ENCODE results near the gene SLC38A11.

SLC38A11 gene

DNA sequence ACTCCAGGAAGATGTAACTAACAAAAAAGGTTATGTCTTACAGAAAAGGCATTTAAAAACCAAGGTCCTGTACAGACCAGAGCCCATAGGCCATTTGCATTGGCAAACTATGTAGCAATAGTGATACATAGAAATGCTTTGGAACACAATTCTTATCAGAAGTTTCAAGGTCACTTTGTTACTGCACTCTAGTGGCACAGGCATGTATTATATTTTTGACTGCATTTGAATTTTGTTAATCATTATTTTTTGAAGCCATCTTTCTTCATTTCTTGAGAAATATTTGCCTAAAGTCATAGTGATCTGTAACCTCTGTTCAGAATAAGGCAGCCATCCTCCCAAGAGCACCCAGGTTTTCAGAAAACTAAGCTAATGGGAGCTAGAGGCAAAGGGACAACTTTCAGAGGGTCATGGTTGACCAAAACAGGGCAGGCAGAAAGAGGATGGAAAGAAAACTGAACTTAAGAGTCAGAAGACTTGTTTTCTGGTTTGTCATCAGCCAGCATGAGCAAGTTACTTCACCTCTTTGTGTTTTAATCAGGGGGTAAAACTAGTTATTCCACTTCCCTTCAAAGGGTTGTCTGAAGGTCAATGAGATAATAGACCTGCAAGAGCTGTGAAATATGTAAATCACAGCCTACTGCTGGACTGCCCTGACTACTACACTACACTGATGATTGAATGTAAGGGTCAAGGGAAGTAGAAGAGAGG, 41.5 kb downstream of the SLC38A11 start:
- no peak for DNase-seq

DNA sequence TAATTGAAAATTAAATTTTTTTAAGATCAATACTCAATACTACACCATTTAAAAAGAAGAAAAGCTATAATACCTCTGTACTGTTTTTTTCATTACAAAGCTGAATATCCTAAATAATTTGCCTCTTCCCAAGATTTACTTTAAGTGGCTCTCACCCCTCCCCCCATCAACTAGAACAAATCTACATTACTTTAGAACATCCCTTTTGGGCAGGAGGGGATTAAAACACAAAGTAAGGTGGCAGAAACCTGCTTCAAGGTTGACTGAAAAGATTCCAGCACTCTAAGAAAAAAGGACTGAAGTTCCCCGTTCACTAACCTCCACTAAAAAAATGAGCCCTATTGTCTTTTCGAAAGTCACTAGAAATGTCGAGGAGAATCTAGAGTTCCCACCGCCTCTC, 42.3 kb downstream of the SLC38A11 start:
- DNase-seq: no peak

DNA sequence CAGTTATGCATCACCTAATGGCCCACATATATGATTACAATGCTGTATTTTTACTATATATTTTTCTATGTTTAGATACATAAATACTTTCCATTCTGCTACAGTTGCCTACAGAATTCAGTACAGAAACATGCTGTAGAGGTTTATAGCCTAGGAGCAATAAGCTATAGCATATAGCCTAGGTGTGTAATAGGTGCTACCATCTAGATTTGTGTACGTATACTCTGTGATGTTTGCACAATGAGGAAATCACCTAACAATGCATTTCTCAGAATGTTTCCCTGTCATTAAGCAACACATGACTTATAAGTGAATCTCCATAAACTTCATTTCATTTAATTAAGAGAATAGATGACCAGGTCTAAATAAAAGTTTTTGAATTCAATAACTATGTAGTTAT, 43.5 kb downstream of the SLC38A11 start:
- DNase-seq: no peak

DNA sequence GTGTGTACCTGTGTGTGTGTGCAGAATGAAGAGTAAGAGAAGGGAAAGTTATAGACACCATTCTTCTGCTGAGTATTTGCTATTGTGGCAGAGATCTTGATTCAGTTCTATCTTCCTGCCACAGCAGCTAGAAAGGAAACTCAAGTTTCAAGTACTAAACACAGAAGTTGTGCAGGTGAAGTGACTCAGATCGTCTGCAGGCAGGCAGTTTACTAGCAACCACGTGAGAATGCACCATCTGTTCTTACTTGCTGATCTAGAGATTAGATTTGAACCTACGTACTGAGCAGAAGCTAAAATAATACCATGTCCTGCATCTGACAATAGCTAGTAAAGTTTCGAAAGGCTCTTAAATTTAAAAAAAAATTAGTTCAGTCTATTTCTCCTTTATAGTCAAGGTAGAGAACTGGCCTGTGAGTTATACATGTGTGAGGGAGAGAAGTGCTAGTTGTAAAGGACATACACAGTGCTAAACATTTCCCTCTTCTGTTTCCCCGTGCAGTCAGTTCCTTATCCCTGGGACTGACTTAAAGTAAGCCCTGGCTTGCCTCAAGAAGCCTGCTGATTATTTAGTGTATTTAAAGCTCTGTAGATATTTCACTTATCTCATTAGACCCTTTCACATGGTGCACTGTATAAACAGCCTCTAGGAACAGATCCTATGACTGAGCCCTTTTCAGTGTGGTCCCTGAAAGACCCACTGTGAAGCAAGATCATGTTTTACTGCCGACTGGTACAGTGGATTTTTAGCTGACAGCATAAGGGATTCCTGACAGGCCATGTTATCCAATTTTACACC, 45.0 kb downstream of the SLC38A11 start:
- no peak for DNase-seq

DNA sequence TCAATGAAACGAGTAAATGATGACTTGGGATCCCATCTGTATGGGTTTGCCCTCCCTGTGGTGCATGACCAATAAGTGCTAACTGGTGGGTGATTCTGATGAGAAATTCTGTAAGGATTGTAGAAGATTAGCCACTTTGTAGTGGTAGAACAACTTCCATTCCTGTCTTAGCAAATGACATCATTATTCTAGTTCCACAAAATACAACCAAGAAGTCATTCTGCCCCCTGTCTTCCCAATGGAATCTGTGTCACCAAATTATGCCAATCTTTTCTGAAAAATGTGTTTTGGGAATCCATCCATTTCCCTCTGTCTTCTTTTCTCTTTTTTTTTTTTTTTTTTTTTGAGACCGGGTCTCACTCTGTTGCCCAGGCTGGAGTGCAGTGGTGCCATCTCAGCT, 48.4 kb downstream of the SLC38A11 start:
- no peak for DNase-seq

DNA sequence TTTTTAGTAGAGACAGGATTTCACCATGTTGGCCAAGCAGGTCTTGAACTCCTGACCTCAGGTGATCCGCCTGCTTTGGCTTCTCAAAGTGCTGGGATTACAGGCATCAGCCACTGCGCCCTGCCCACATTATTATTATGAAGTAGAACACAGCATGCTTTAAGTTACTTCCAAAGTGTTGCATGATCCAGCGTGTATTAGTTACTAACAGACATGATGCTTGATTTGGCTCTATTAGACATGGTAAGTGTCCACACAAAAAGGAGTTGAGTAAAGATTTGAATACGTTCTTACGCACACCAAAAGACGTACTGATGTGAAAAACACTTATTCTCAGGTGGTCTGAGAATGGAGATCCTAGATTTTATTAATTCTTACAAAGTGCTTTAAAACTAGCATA, 50.0 kb downstream of the SLC38A11 start:
- no peak for DNase-seq

DNA sequence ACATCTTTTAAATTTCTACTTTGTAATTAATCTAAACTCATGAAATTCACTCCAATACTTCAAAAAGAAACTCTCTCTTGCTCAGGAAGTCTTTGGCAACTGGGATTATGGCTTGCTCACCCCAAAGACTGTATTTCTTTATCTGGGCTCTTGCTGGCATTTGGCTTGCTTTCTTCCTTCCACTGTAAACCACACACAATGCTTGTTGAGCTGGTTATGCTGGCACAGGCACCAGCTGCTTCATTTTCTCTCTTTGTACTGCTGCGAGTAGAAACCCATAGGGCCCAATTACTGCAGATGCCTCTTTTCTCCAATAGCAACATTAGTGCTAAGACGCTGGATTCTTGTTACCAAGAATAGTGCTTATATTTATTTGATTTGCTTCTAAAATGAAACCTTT, 51.4 kb downstream of the SLC38A11 start:
- no peak for DNase-seq

DNA sequence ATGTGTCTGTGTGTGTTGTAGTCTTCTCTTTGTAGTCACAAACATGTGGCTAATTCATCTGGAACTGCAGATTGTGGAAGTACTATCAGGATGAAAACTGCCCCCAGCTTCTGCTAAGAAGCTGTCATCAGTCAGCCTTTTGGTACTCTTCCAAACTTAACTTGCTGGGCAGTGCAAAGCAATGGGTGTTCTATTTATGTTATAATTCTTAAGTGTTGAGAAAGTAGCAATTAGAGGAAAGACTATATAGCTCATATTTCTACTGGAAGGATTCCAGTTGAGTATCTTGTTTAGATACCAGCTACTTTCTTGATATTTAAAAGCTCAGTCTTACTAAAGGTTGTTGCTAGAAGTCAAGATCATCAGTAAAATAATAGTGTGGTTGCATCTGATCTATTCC, 52.1 kb downstream of the SLC38A11 start:
- DNase-seq: no peak

DNA sequence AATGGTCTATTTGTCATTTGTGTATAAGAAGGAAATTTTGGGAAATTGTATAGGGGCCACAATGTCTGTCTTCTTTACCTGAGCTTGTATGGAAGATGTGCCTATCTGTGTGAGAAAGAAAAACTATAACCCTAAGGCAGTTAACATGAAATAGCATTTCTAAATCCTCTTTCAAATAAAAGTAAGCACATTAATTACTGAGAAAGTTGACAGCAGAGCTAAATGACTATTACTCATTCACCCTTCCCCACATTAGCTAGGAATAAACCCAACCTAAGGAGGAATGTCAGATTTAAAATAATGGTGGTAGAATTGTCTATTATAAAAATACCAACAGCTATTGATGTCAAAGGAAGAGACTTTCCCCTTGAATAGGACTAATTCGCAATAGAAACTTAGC, 56.2 kb downstream of the SLC38A11 start:
- no peak for DNase-seq

DNA sequence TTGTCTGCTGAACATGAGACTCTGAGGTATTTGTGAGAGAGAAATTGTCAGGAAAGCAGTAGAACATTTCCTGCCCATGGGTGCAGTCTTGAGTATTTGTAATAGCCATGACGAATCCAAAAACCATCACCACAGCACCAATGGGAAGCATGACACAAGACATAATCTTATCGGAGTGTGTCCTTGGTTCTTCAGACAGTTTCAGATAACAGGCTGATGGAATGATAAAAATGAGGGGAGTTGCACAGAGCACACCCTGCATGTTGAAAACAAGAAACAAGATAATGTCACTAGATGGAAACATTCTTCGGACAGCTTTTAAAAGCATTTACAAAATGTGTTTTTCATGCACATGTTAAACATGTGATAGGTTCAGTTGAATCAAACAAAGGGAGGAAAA, 56.9 kb downstream of the SLC38A11 start:
- DNase-seq: no peak

DNA sequence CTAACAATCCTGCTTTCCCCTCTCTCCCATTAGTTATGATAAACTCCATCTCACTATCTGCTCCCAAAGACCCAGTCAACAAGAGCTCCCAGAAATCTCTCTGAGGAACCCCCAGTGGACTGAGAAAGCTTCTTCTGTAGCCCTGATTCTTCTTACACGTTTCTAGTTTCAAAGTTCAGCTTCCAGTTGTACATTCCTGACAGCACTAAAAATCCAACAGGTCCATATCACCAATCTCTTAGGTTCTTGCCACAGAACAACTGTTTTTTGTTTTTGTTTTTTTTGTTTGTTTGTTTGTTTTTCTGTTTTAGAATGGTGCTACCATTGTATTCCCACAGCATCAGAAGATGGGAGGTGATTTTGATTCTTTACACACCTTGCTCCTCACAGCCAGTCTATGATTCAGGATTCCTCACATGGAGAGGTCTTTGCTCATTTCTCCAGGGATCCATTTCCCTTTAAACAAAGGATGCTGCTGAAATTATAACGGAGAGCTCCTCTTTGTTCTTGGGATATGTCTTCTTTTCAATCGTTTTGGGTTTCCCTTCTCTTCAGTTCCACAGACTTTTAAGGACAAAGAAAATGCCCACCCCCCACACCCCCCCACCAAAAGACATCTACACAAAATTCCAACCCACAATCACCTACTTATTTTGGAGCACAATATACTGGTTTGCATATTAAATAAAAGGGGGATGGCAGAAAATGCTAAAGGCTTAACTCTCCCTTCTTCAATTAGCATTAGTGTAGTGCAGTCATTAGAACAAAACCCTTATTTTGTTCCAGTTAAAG, 57.7 kb downstream of the SLC38A11 start:
- DNase-seq: no peak

DNA sequence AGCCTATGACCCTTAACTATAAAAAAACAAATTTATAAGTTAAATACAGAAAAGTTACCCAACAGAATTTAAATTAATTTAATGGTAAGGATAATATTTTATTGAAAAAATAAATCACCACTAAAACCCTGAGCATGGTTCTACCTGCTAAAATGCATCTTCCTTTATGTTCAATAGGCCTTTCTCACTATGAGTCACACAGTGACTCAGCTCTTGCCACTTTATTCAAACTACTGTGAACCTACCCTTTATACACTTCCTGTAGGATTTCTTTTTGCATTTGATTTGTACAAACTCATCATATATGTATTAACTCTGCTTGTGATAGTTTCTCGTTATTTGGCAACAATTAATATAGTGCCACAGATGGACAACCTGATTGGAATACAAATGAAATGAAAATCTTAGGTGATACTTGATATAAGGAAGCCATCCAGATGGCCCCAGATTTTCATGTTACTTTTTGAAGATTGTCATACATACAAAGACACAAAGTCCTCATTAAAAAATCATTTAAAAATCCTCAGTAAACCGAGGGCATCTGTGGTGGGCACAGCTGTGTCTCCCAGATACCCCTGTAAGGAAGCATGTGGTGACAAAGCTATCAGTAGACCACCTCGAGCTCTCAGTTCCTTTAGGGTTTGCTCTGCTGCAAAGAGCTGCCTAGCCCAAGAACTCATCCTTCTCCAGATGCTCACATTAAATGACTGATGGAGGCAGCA, 58.5 kb downstream of the SLC38A11 start:
- no peak for DNase-seq

DNA sequence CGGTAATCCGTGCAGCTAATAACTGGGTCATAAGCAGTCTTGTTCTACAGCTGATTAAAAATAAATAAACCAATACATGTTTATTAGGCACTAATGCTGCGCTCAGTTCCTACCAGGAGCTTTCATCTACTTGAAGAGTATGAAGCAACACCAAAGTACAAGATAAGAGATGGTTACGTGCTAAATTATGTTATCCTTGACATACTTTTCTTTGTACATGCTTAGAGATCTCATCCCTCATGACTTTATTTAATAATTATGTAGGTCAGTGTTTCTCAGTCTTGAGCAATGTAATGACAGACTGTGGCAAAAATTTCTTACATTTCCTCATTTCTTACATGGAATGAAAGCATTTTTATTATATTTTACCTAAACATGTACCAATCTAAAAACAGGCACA, 59.1 kb downstream of the SLC38A11 start:
- no peak for DNase-seq

DNA sequence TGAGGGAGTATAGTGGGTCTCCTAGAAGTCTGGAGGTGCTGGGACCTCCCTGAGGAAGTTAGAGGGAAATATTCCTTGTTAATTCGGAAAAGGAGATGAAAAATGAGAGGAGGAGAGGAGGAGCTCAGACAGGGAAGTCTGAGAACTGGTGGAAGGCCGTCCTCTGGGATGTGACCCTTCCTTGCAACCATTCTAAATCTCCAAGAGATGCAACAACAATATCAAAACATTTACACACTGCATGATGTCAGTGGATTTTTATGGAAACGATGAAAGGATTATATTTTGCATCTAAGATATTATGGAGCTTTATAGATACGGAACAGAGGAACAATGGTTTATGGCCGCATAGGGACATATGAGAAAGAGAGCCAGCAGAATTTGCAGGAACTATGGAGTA, 63.9 kb downstream of the SLC38A11 start:
- DNase-seq: no peak

DNA sequence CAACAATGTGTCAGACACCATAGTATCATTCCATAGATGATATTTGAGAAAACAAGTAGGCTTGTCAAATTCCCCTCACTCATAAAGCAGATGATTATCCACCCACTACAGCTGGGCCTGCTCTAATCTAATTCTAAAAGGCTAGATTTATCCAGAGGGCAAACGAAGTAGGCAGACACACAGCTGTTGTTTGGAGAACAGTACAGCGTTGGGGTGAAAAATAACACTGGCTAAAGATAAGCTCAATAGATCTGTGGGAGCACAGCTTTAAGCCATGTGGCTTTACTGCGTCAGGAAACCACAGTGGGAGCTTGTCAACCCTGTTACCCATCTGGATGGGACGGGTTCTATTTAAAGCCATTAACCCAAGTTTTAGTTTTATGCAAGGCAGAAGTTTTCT, 64.8 kb downstream of the SLC38A11 start:
- no peak for DNase-seq

DNA sequence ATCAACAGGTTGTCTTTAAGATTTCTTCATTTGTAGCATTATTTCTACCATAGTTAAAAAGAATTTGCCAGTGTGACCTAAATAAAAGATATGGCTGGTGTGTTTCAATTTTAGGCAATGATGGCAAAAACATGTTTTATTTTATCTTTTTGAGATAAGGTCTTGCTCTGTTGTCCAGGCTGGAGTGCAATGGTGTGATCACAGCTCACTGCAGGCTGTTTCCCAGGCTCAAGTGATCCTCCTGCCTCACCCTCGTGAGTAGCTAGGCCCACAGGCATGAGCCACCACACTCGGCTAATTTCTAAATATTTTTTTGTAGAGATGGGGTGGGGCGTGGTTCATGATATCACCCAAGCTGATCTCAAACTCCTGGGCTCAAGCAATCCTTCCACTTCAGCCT, 66.7 kb downstream of the SLC38A11 start:
- DNase-seq: no peak

DNA sequence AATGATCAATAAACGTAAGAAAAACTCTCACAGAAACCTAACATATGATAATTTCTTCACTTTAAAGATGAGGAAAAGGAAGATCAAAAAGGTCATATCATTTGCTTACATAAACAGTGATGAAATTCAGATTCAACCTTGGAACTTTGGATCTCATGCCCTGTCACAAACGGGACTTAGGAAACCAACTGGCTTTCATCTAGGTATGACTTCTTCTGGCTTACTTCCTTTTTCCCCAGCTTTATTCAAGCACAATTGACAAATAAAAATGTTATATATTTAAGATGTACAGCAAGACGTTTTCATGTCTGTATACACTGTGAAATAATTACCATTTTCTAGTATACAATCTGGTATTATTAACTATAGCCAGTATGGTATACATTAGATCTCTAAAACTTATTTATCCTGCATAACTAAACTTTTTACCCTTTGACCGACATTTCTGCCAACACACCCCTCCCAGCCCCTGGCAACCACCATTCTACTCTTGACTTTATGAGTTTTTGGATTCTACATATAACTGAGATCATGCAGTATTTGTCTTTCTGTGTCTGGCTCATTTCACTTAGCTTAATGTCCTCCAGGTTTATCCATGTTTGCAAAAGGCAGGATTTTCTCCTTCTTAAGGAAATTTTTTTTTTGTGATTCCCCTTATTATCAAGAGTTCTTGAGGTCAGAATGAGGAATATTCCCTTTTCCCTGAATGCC, 67.7 kb downstream of the SLC38A11 start:
- DNase-seq: no peak

DNA sequence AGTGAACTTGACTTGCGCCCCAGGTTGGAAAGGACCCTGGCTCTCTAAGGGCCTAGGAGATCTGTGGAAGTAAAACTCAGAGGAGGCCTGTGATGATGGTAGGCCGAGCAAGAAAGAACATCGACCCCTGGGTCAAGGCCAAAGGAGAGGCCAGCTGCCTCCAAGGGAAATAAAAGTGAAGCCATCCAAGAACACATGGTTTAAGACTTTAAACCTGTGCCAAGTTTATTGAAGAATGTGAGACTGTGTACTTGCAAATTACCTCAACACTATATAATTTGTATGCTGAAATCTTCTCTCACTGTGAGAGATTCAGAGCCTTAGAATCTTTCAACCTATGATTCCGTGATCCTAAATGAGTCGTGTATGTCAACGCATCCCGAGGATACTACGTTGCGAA, 73.0 kb downstream of the SLC38A11 start:
- no peak for DNase-seq

DNA sequence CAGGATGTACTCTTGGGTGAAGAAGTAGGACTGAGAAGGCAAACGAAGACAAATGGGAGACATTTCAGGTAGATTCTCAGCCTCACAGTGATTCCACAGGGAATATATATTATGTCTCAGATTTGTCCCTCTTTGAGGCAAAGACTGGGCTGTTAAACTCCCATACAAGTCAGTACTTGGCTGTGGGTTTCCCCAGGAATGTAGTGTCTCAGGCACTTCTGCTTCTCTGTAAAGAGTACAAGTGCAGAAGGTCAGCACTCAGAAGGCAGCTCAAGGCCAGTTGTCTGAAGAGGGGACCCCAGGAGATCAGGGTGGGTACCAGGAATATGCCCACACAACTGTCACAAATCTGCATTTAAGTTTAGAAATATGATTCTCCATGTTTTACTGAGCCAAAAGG, 73.8 kb downstream of the SLC38A11 start:
- DNase-seq: no peak

DNA sequence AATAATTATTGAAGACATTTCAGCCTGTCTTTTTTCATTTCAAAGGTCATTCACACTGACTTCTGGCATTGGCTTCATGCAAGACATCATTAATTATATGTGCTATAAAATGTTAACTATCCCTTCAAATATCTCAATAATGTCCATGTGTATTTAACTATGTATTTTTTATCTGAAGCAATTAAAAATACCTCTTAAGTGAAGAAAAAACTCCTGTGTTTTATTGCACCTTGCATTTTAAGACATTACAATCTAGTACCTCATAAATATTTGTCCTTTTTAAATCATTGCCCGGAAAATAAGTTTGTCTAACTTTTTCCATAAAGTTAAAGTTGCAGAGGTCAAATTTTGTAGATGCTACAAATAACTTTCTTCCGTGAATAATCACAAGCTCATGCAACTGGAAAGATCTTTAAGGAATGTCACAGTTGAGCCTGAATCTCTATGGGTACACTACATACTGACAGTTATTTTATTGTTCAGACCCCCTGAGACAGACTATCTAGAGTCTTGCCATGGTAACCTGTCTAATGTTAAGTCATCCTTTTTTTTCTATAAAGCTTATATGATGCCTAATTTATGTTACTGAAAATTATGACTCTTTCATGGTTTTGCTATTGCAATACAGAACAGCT, 75.3 kb downstream of the SLC38A11 start:
- no peak for DNase-seq

DNA sequence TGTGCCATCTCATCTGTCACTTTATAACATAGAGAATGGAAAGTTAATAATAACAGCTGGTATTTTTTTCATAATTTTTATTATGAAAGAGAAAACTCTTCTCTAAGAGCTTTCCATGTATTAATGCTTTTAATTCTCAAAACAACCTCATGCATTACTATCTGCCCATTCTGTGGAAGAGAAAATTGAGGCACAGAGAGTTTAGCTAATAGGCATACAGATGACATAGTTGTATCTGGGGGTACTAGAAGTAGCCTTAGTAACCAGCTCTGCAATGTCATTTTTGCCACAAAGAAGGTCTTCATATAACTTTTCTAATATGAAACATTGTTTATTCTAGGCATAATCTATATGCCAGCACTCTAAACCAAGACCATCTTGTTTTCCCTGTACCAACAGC, 77.4 kb downstream of the SLC38A11 start:
- DNase-seq: no peak

DNA sequence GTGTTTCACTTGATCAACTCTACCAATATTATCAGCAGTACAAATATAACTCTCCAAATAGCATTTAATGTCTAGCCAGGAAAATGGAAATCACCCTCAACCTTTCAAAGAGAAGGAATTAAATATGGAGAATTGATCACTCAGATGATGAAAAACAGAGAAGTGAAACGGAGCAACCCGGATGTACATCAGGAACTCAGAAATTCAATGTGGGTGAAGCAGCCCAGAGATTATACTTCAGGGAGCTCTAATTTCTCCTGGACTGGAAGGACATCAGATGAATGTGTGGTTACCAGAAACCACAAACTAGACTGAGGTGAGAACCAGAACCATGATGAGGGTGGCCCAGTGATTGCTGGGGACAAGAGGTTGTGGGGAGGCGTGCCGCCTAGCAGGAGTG, 78.2 kb downstream of the SLC38A11 start:
- no peak for DNase-seq

Data from T1000 (cell line).